Erythroblast (primary cell): Measurements from ENCODE around the gene DNAJB1.
"Not testable (repeated sequence)": the region's sequence is repeated elsewhere in the genome, so short reads cannot be mapped to it uniquely, and the experiment has no call there.

Experiments
- DNase-seq, 2 experiments: peaks; one replicate each; lab custom pipeline; 2025; lab: John Stamatoyannopoulos, UW
- GATA1 ChIP-seq: IDR thresholded peaks from 2 replicates; pipeline ENCODE4 v1.6.1; 2011; ENCODE audit warnings: low read depth, mild to moderate bottlenecking, control low read depth, low read length, moderate library complexity
- POLR2A ChIP-seq: IDR thresholded peaks from 2 replicates; pipeline ENCODE4 v1.6.1; 2011; ENCODE audit warnings: mild to moderate bottlenecking, low read length

Gene DNAJB1

DNA sequence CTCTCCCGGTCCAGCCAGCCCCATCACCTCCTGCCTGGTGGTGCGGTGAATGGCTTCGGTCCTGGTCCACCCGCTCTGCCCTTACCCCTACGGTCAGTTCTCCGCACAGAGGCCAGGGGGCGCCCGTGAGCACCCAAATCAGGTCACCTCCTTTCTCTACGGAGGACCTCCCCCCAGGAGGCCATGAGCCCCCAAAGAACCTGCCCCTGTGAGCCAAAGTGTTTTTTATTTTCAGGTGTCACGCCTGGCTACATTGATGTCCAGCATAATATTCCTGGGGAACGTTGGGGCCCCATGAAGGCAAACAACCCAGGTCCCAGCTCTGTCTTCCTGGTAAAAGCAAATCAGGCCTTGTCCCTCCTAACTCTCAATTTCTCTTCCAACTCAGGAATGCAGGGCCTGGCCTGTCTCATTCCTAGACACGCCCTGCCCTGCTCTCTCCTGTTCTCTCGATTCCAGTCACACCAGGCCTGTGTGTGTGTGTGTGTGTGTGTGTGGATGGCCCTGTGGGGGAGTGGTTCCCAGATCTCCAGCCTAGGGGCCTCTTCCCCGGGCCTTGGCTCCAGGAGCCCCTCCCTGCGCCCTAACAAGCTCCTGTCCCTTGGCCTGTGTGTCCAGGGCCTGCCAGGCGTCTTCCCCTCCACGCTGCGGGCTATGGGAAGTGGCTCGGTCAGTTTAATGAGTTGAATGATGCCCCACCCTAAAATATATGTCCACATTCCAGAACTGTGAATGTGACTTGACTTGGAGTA lies 12.5 kb downstream of the DNAJB1 start:
- no peak for TF ChIP-seq GATA1
- no peak for TF ChIP-seq POLR2A
- peak; percentile 65 to 81 for DNase-seq

DNA sequence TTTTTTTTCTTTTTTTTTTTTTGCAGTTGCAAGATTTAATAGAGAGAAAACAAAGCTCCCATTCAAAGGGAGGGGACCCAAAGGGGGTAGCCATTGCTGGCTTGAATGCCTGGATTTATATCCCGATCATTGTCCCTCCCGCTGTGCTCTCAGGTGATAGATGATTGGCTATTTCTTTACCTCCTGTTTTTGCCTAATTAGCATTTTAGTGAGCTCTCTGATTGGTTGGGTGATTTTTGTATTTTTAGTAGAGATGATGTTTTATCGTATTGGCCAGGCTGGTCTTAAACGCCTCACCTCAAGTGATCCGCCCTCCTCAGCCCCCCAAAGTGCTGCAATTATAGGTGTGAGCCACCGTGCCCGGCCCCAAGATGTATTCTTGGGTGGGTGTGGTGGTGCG lies 13.6 kb downstream of the DNAJB1 start:
- DNase-seq: not testable (repeated sequence)

DNA sequence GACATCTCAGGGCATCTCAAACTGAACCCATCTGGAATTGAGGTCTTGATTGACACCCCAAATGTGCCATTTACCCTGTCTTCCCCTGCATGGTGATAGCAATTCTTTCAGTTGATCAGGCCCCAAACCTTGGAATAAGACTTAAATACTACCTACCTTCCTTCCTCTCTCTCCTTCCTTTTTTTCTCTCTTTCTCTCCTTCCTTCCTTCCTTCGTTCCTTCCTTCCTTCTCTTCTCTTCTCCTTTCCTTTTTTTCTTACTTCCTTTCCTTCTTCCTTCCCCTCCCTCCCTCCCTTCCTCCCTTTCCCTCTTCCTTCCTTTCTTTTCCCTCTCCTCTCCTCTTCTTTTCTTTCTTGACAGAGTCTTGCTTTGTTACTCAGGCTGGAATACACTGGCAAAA lies 14.9 kb downstream of the DNAJB1 start:
- no peak for TF ChIP-seq POLR2A
- DNase-seq: no peak

DNA sequence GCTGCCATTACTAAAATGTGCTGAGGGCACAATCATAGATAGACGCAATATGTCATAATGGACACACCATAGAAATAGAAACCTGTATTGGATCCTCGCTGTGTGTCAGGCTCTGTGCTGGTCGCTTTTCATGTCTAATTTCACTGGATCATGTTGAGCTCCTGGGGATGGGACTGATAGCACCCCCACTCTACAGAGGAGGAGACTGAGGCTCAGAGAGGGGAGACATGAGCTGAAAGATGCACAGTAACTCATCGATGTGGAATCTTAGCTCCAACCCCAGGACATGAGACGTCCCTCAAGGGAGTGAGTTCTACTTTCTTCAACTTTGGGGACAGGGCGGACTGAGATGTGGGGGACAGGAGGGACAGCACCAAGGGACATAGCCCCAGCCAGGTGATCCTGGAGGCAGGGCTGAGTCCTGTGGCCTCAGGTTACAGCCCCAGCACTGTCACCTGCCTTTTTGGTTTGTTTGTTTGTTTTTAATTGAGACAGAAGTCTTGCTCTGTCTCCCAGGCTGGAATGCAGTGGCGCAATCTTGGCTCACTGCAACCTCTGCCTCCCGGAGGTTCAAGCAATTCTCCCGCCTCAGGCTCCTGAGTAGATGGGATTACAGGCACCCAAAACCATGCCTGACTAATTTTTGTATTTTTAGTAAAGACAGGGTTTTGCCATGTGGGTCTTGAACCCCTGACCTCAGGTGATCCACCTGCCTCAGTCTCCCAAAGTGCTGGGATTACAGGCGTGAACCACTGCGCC lies 15.7 kb downstream of the DNAJB1 start:
- no peak for TF ChIP-seq GATA1
- DNase-seq: no peak

DNA sequence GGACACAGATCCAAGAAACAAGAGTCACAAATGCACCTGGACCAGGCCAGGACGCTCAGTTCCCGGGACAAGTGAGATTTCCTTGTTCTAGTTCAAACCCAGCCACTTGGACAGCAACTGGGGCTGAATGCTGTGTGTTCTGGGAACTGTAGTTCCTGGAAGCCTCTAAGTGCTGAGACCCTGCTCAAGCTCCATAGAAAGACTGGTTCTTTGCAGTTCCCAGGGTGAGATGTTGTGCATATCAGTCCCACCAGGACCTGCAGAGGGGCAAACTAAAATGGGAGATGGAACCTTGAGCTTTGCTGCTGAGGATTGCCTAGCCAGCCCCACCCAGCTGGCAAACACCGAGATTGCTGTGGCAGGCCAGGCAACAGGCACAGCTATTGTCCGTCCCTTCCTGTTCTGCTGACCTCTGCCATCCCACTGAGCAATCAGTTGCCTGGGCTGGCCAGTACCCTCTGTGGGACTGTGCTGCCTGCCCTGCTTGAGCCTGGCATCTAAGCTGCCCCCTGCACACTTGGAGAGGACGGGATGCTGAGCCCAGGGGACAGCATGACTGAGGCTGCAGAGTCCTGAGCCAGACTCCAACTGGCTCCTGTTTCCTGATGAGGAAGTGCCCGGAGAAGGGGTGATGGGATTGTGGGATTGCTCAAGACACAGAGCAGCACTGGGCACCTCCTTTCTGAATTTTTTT lies 20.8 kb downstream of the DNAJB1 start:
- no peak for TF ChIP-seq GATA1
- TF ChIP-seq POLR2A: no peak
- no peak for DNase-seq

DNA sequence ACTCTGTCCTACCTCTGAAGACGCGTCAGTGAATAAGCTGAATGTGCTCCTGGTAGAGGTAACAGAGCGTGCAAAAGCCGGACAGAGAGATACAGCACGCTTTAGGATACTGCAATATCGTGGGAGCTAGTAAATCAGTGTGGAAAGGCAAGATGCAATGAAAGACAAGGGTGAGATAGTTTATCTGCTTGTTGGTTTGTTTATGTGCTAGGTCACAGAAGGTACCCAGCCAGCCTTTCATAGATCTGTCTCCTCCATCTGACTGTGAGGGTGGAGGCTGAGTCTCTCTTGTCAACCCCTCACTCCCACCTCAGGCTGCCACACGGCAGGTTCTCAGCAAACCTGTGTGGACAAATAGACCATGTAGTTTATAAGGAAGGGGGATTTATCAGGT lies 21.4 kb downstream of the DNAJB1 start:
- TF ChIP-seq POLR2A (no peak), GATA1 (no peak)
- peak in 1 of 2 experiments; percentile 17 for DNase-seq

DNA sequence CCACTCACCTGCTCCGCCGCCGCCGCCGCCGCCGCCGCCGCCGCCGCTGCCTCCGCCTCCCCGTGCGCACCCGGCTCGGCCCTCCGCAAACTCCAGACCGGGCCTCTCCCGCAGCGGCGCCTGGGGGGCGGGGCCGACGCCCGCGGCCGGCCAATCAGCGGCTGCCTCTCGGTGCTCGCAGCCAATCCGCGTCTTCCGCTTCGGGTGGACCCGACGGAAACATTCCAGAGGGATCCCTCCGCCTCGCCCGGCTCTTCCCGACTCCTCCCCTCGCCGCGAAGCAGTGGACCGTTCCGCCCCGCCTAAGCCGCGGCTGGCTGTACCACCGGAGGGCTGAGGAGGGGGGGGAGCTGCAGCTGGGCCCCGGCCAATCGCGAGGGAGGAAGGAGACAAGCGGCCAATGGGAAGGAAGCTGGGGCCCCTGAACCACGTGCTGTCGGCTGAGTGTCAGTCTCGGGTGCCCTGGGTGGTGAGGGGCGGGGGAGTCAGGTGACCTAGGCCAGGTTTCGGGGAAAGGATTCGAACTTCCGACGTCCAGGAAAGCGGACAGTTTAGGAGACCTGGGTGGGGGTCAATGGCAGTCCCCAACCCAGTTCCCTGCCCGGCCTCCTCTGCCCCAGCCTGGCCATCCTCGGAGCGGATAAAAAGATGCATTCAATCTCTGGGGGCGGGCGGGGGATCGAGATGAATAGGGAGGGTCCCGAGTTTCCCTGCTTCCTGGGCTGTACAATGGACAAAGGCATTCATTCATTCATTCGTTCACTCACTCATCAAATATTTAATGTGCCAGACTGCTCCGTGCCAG lies 22.0 kb downstream of the DNAJB1 start, which contains the start of gene GIPC1:
Gene GIPC1, minus strand, starts transcription at position 99 of the 805 bp plus-strand sequence. CDS start 13,151 bp downstream, outside the sequence.
- peak; percentile 87 to 91 for DNase-seq
- TF ChIP-seq GATA1 (no peak), POLR2A (no peak)

DNA sequence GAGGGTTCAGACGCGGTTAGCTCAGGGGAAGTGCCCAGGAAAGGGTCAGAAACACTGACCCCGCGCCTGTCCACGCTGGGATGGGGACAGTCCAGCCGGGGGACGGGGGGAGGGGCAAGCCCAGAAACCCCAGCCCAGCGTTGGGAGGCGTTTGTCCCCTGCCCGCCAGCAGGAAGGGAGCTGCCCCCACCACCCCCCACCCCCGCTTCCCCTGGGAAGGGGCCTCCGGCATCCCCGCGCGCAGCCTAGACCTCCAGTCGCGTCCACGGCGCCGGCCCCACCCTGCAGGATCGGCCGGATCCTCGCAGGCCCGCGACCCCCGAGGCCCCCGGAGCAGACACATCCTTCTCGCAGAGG lies 22.5 kb downstream of the DNAJB1 start:
- no peak for DNase-seq
- TF ChIP-seq GATA1: no peak
- no peak for TF ChIP-seq POLR2A

DNA sequence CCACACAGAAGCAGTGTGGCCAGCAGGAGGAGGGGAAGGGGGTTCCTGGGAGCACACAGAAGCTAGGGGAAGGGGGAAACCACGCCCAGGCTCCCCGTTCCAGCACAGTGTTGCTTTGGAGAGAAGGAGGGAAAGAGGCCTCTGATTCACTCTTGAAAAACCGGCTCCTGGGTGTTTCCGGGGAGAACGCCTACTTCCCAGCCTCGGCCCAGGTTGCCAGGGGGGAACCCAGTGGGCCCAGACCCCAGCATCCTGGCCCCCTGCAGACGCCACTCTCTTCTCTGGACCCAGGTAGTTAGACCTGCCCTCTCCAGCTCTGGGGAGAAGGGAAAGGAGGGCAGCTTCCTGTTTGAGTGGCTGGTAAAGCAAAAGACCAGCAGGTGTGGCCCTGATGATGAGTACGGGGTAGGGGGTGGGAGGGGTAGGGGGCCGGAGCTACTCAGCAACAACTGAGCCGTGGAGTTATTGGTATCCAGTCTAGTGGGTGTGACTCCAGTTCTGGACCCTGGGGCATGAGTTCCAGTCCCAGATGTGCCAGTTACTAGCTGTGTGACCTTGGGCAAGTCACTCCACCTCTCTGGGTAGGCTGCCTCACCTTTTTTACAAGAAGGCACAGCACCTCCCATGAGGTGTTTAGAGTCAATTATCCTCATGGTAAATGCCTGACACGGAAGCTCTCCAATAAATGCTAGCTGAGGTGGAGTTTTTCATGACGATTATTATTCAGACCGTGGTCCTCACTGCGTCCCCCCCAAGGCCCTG lies 23.1 kb downstream of the DNAJB1 start:
- no peak for TF ChIP-seq POLR2A
- no peak for TF ChIP-seq GATA1

DNA sequence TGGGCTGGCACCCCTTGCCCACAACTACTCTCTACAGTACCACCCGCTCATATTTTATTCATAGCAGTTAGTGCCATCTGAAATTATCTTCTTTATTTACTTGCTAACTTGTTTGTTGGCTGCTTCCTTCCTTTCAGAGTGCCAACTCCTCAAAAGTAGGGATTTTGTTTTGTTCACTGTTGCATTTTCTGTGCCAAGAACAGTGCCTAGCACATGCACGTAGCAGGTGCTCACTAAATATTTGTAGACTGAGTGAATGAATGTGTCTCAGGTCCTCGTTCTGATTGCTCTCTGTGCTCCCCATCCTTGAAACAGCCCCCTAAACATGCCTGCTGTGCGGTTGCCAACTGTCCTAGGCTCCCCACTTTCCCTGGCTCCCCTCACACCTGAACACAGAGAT lies 23.8 kb downstream of the DNAJB1 start:
- DNase-seq: no peak
- TF ChIP-seq GATA1 (no peak), POLR2A (no peak)

More for the DNA sequence above, 23.1 kb downstream of the DNAJB1 start:
- no peak for DNase-seq

DNA sequence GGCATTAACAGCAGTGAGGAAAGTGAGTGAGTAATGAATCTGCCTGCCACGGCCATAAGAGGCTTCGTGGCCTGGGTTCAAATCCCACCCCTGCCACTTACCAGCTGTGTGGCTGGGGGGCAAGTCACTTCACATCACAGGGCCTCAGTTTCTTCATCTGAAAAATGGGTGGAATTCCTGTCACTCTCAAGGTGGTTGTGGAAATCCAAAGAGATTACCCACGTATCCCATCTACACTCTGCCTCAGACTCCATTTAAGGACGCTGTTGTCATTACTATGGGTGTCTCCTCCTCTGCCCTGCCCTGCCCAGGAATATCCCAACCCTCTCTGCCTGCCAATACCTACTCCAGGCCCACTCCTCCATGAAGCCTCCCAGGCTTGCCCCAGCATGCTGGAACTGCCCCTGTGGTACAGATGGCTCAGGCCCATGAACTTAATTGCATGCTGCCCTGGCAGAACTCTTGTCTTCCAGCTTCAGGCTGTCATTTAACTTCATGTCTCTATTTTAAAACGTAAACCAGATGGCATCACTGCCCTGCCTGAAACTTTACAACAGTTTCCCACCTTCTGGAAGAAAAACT lies 25.4 kb downstream of the DNAJB1 start:
- TF ChIP-seq POLR2A: no peak
- no peak for TF ChIP-seq GATA1
- DNase-seq: no peak

DNA sequence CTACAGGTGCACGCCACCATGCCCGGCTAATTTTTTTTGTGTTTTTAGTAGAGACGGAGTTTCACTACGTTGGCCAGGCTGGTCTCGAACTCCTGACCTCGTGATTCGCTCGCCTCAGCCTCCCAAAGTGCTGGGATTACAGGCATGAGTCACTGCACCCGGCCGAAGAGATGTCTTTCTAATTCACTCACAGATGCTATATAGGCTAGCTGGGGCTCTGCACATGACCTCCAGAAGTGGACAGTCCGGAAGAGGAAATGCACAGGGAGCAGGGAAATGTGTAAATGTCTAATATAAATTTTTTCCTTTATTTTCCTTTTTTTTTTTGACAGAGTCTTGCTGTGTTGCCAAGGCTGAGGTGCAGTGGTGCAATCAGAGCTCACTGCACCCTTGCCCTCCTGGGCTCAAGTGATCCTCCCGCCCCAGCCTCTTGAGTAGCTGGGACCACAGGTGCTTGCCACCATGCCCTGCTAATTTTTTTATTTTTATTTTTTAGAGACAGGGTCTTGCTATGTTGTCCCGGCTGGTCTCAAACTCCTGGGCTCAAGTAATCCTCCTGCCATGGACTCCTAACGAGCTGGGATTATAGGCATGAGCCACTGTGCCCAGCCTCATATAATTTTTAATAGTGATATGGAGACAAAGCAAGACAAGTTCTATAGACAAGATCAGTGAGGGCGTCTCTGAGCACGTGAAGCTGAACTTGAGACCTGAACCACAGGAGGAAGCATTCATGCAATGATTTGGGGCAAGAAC lies 30.6 kb downstream of the DNAJB1 start:
- no peak for DNase-seq

More for the DNA sequence above, 30.6 kb downstream of the DNAJB1 start:
- TF ChIP-seq GATA1 (no peak), POLR2A (no peak)
